ENCODE data around the gene PRPF8. TPM values are rescaled to one million over a fixed set of nuclear protein-coding genes. Genes with fewer than 3 reads are reported as not detected.

PRPF8 gene
- total and polyA plus RNA-seq, 2 of the 8 experiments (the other 6 are each of a cell fraction or from before 2014, with no cell fraction given), result 329 to 337 TPM

DNA sequence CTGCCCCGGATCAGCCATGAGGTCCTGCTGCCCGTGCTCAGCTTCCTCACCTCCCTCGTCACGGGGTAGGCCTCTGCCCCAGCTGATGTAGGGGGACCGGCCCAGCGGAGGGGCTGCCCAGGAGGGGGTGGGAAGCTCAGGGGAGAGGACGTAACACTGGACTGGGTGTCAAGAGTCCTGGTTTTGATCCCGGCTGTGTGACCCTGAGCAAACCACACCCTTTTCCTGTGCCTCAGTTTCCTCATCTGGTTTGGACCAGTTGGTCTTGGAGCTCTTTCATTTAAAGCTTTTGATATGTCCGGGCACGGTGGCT is 46.5 kb upstream of the PRPF8 start:
- Histone ChIP-seq H3K4ac (replicated peaks; ENCODE audit: insufficient read length, low read depth, low read length) (no peak overlapping the region), H3K23me2 (ENCODE audit: low read depth, low read length) (no peaks in the 10 kb centered on the region), H3K36me3 (ENCODE audit: control insufficient read depth in 2 of 4, insufficient read depth in 4 of 4, low read length in 3 of 4) (no peaks in the 10 kb centered on the region; a peak in 3 of 8 replicates), H4K20me1 (replicated peaks in 1 of 2; ENCODE audit: control insufficient read depth in 1 of 2, insufficient read depth in 2 of 2, low read length in 2 of 2) (peaks cover 0 to 4% of the 10 kb centered on the region in 2 experiments), H4K5ac (ENCODE audit: insufficient read length, low read depth, low read length) (no peak overlapping the region), H3K23ac (ENCODE audit: insufficient read length) (no peak overlapping the region), H3K9ac (replicated peaks in 1 of 4; ENCODE audit: extremely low read depth in 1 of 4, low read depth in 3 of 4, low read length in 3 of 4) (no peak overlapping the region), H3K4me2 (ENCODE audit: insufficient read depth in 1 of 2, low read depth in 2 of 2, low read length in 2 of 2) (no peak overlapping the region), H4K8ac (ENCODE audit: extremely low read depth, insufficient read depth, low read length) (no peak overlapping the region), H2BK15ac (ENCODE audit: low read length) (no peak overlapping the region), H3K27ac (ENCODE audit: low read depth, low read length) (no peak overlapping the region), H2BK20ac (ENCODE audit: low read length) (no peak overlapping the region), H3K56ac (replicated peaks; ENCODE audit: insufficient read length, low read depth, low read length) (no peak overlapping the region), H4K91ac (replicated peaks; ENCODE audit: insufficient read length, low read length) (no peak overlapping the region), H3K18ac (ENCODE audit: extremely low read depth, low read length) (no peak overlapping the region), H2BK12ac (ENCODE audit: low read depth, low read length) (no peak overlapping the region), H3K9me3 (ENCODE audit: insufficient read depth in 2 of 2, low read depth in 1 of 2, low read length in 1 of 2) (no peaks in the 10 kb centered on the region), H3K14ac (ENCODE audit: insufficient read length) (no peak overlapping the region), H2BK5ac (ENCODE audit: low read depth, low read length) (no peak overlapping the region), H3K4me3 (ENCODE audit: extremely low read depth in 1 of 4, insufficient read depth in 2 of 4, low read depth in 3 of 4, low read length in 4 of 4) (no peak overlapping the region), H2BK120ac (replicated peaks; ENCODE audit: low read depth, low read length) (no peak overlapping the region), H2AFZ (ENCODE audit: low read length) (no peak overlapping the region), H3K4me1 (replicated peaks in 1 of 4; ENCODE audit: control insufficient read depth in 3 of 4, insufficient read depth in 4 of 4, low read length in 3 of 4) (peaks cover 0 to 4% (median 0%) of the 10 kb centered on the region in 4 experiments; a peak in 4 of 7 replicates), H3K79me1 (ENCODE audit: low read depth, low read length) (peaks cover 2% of the 10 kb centered on the region; the same call in 1 of the 2 replicates), H3K27me3 (replicated peaks in 1 of 4; ENCODE audit: control insufficient read depth in 3 of 4, extremely low read depth in 1 of 4, insufficient read depth in 3 of 4, low read length in 3 of 4) (no peaks in the 10 kb centered on the region), H3K79me2 (ENCODE audit: control insufficient read depth in 1 of 2, insufficient read depth in 2 of 2, low read length in 2 of 2) (no peaks in the 10 kb centered on the region; a peak in 1 of 4 replicates), H2AK5ac (ENCODE audit: low read depth, low read length) (no peak overlapping the region)
- 95% methylated on average over 9 of the region's 10 CpGs; no CpG with 5 or more reads in 1 of the 2 experiments for WGBS, 2 experiments (ENCODE audit: extremely low coverage in 1 of 2, insufficient coverage in 1 of 2, insufficient read length in 1 of 2, insufficient replicate concordance in 2 of 2, low coverage in 1 of 2, low lambda C conversion rate in 2 of 2, missing lambda C conversion rate in 1 of 2)
- POLR2A ChIA-PET (ENCODE audit: partially characterized antibody), result interaction anchor here (0.6 to 4.2 kb wide), 5 partner anchors 14 to 65 kb away, joined by 3 to 16 read pairs (median 3); no protein-coding TSS in a partner anchor
- CTCF ChIA-PET (ENCODE audit: partially characterized antibody), result interaction anchor here (0.5 to 7.1 kb wide), 8 partner anchors 10 to 67 kb away, joined by 3 to 34 read pairs (median 4); no protein-coding TSS in a partner anchor
- no peak for TF ChIP-seq CREB1 (IDR thresholded peaks at IDR 0.05)
- TF ChIP-seq CTBP2 (IDR thresholded peaks at IDR 0.05; ENCODE audit: borderline replicate concordance, insufficient read depth, insufficient read length, low read length), result no peak
- TF ChIP-seq KDM4A (IDR thresholded peaks at IDR 0.05; ENCODE audit: low read depth, low read length, severe bottlenecking), result no peak
- no peak for TF ChIP-seq ZNF274 (IDR thresholded peaks at IDR 0.05; ENCODE audit: borderline replicate concordance, extremely low read depth, low read length)
- no peak for TF ChIP-seq TCF12 (IDR thresholded peaks at IDR 0.05; ENCODE audit: low read depth, low read length)
- no peak for DNase-seq (ENCODE audit: low read depth in 1 of 2, low spot score in 2 of 2)
- no peak for FAIRE-seq
